HEK293 (cell line): ENCODE data around the gene OR13J1.
"Not testable (repeated sequence)": the region's sequence is repeated elsewhere in the genome, so short reads cannot be mapped to it uniquely, and the experiment has no call there.

Experiments used
- CTCF ChIA-PET: fragments of 350-600 bp; formaldehyde crosslinking; extraction: SDS; loops from one replicate; lab custom pipeline; 2021; ENCODE audit warnings: antibody characterized with exemption; lab: Yijun Ruan, JAX
- POLR2A ChIA-PET: fragments of 300-600 bp; formaldehyde crosslinking; extraction: SDS; loops from one replicate; lab custom pipeline; 2020; ENCODE audit warnings: antibody characterized with exemption, inconsistent platforms; lab: Yijun Ruan, JAX
- H3K27ac ChIP-seq: fragments of 200-500 bp; sonication (Bioruptor generic); 2 replicates; pipeline ENCODE4 v1.5.1; 2014; ENCODE audit warnings: low read depth, low read length, control low read depth, inconsistent platforms; ENCODE audit errors: extremely low read depth
- H3K36me3 ChIP-seq, 2 experiments: fragments of 200-500 bp in 1 of 2; sonication (Bioruptor generic) in 1 of 2; 1 replicate in 1 of 2; 2 replicates in 1 of 2; pipeline ENCODE4 v1.5.1; 2014 to 2017; ENCODE audit warnings: inconsistent platforms in 2 of 2, low read length in 2 of 2; ENCODE audit not compliant: control insufficient read depth in 2 of 2, insufficient read depth in 1 of 2
- H3K4me1 ChIP-seq: fragments of 200-500 bp; sonication (Bioruptor generic); 2 replicates; pipeline ENCODE4 v1.5.1; 2014; ENCODE audit warnings: mild to moderate bottlenecking, low read length, inconsistent platforms; ENCODE audit not compliant: control insufficient read depth, insufficient read depth
- H3K4me3 ChIP-seq: 2 replicates; pipeline ENCODE4 v1.5.1; 2011; ENCODE audit warnings: low read depth, mild to moderate bottlenecking, control low read depth, low read length, moderate library complexity
- H3K9me3 ChIP-seq: fragments of 200-500 bp; sonication (Bioruptor generic); 2 replicates; pipeline ENCODE4 v1.5.1; 2014; ENCODE audit warnings: low read depth, low read length, inconsistent platforms; ENCODE audit not compliant: control insufficient read depth, insufficient read depth
- BCL11A ChIP-seq: fragments of 450-650 bp; formaldehyde crosslinking; IDR thresholded peaks from 2 replicates; pipeline ENCODE4 v1.5.1; 2016; ENCODE audit warnings: low read depth, missing biosample characterization, missing genetic modification characterization
- FEZF1 ChIP-seq: fragments of 450-650 bp; formaldehyde crosslinking; IDR thresholded peaks from 2 replicates; pipeline ENCODE4 v1.5.1; 2016; ENCODE audit warnings: missing biosample characterization, missing genetic modification characterization
- GLI4 ChIP-seq: fragments of 450-650 bp; formaldehyde crosslinking; IDR thresholded peaks from 2 replicates; pipeline ENCODE4 v1.5.1; 2016; ENCODE audit warnings: missing biosample characterization, missing genetic modification characterization
- GLIS1 ChIP-seq: fragments of 450-650 bp; formaldehyde crosslinking; IDR thresholded peaks from 2 replicates; pipeline ENCODE4 v1.5.1; 2016; ENCODE audit warnings: missing biosample characterization, missing genetic modification characterization
- HOXC10 ChIP-seq: sonication (generic); formaldehyde crosslinking; IDR thresholded peaks from 2 replicates; pipeline ENCODE4 v1.8.1; 2023; ENCODE audit warnings: mild to moderate bottlenecking, missing genetic modification reagents
- PBX3 ChIP-seq: sonication (generic); formaldehyde crosslinking; IDR thresholded peaks from 2 replicates; pipeline ENCODE4 v1.8.1; 2022; ENCODE audit warnings: mild to moderate bottlenecking, moderate library complexity, missing genetic modification reagents
- PRDM6 ChIP-seq: fragments of 450-650 bp; formaldehyde crosslinking; IDR thresholded peaks from 2 replicates; pipeline ENCODE4 v1.5.1; 2017; ENCODE audit warnings: missing biosample characterization, missing genetic modification characterization
- SCRT1 ChIP-seq: fragments of 450-650 bp; formaldehyde crosslinking; IDR thresholded peaks from 2 replicates; pipeline ENCODE4 v1.5.1; 2016; ENCODE audit warnings: missing biosample characterization, missing genetic modification characterization, borderline replicate concordance
- SCRT2 ChIP-seq: fragments of 450-650 bp; formaldehyde crosslinking; IDR thresholded peaks from 2 replicates; pipeline ENCODE4 v1.5.1; 2016; ENCODE audit warnings: missing biosample characterization, missing genetic modification characterization
- TCF7L2 ChIP-seq: IDR thresholded peaks from 2 replicates; pipeline ENCODE4 v1.6.1; 2011; ENCODE audit warnings: low read depth, mild to moderate bottlenecking, inconsistent platforms, low read length, moderate library complexity, borderline replicate concordance
- TRIM28 ChIP-seq: IDR thresholded peaks from 2 replicates; pipeline ENCODE4 v1.6.1; 2011; ENCODE audit warnings: low read length, control low read depth, borderline replicate concordance
- WT1 ChIP-seq: fragments of 450-650 bp; formaldehyde crosslinking; IDR thresholded peaks from 2 replicates; pipeline ENCODE4 v1.5.1; 2016; ENCODE audit warnings: missing biosample characterization, missing genetic modification characterization
- YY2 ChIP-seq: fragments of 450-650 bp; formaldehyde crosslinking; IDR thresholded peaks from 2 replicates; pipeline ENCODE4 v1.5.1; 2016; ENCODE audit warnings: missing biosample characterization, missing genetic modification characterization
- ZBTB8A ChIP-seq: fragments of 450-650 bp; formaldehyde crosslinking; IDR thresholded peaks from 2 replicates; pipeline ENCODE4 v1.5.1; 2016; ENCODE audit warnings: missing biosample characterization, missing genetic modification characterization
- ZNF112 ChIP-seq: fragments of 450-650 bp; formaldehyde crosslinking; IDR thresholded peaks from 2 replicates; pipeline ENCODE4 v1.5.0; 2017; ENCODE audit warnings: missing biosample characterization, missing genetic modification characterization
- ZNF146 ChIP-seq: fragments of 450-650 bp; formaldehyde crosslinking; IDR thresholded peaks from 2 replicates; pipeline ENCODE4 v1.5.1; 2016; ENCODE audit warnings: missing biosample characterization, missing genetic modification characterization
- ZNF211 ChIP-seq: fragments of 450-650 bp; formaldehyde crosslinking; IDR thresholded peaks from 2 replicates; pipeline ENCODE4 v1.5.1; 2016; ENCODE audit warnings: low read depth, missing biosample characterization, missing genetic modification characterization
- ZNF24 ChIP-seq: fragments of 450-650 bp; formaldehyde crosslinking; IDR thresholded peaks from 2 replicates; pipeline ENCODE4 v1.5.1; 2016; ENCODE audit warnings: missing biosample characterization, missing genetic modification characterization
- ZNF266 ChIP-seq: fragments of 450-650 bp; formaldehyde crosslinking; IDR thresholded peaks from 2 replicates; pipeline ENCODE4 v1.5.1; 2016; ENCODE audit warnings: missing biosample characterization, missing genetic modification characterization, low read depth
- ZNF274 ChIP-seq, 2 experiments: fragments of 200-500 bp in 1 of 2; fragments of 450-650 bp in 1 of 2; sonication (Bioruptor generic) in 1 of 2; formaldehyde crosslinking in 1 of 2; IDR thresholded peaks; 2 replicates each; pipeline versions ENCODE4 v1.5.1 to v1.6.1; 2014 to 2016; ENCODE audit warnings: borderline replicate concordance in 1 of 2, inconsistent platforms in 1 of 2, low read length in 1 of 2, missing biosample characterization in 1 of 2, missing genetic modification characterization in 1 of 2
- ZNF341 ChIP-seq: fragments of 450-650 bp; formaldehyde crosslinking; IDR thresholded peaks from 2 replicates; pipeline ENCODE4; 2016; ENCODE audit warnings: low read depth, missing biosample characterization, missing genetic modification characterization
- ZNF362 ChIP-seq: fragments of 450-650 bp; formaldehyde crosslinking; IDR thresholded peaks from 2 replicates; pipeline ENCODE4 v1.5.1; 2016; ENCODE audit warnings: missing biosample characterization, missing genetic modification characterization
- ZNF37A ChIP-seq: fragments of 450-650 bp; IDR thresholded peaks from 2 replicates; pipeline ENCODE4 v1.5.1; 2018; ENCODE audit warnings: missing biosample characterization, missing genetic modification characterization
- ZNF404 ChIP-seq: fragments of 450-650 bp; formaldehyde crosslinking; IDR thresholded peaks from 2 replicates; pipeline ENCODE4 v1.5.1; 2017; ENCODE audit warnings: missing biosample characterization, missing genetic modification characterization
- ZNF423 ChIP-seq: fragments of 450-650 bp; formaldehyde crosslinking; IDR thresholded peaks from 2 replicates; pipeline ENCODE4 v1.5.1; 2016; ENCODE audit warnings: missing biosample characterization, missing genetic modification characterization
- ZNF513 ChIP-seq: fragments of 450-650 bp; IDR thresholded peaks from 2 replicates; pipeline ENCODE4 v1.5.1; 2018; ENCODE audit warnings: missing biosample characterization, missing genetic modification characterization
- ZNF600 ChIP-seq: fragments of 450-650 bp; formaldehyde crosslinking; IDR thresholded peaks from 2 replicates; pipeline ENCODE4 v1.5.1; 2016; ENCODE audit warnings: missing biosample characterization, missing genetic modification characterization

The OR13J1 gene

GRCh38 chr9:35914301-35914807 lies 44.2 kb upstream of the OR13J1 start:
- POLR2A ChIA-PET: no interaction called here
- no peaks in the 10 kb centered on the region for H3K36me3 ChIP-seq
- H3K27ac ChIP-seq: no peak overlapping the region
- no peaks in the 10 kb centered on the region for H3K4me1 ChIP-seq
- TF ChIP-seq ZNF404 (tag by site-specific recombination) (no peak), FEZF1 (no peak), ZNF37A (tag by site-specific recombination) (no peak), GLI4 (tag by site-specific recombination) (no peak), ZNF274 (IDR thresholded peaks at IDR 0.05; ENCODE audit: low read length) (no peak), ZNF274 (tag by site-specific recombination; IDR thresholded peaks at IDR 0.05; ENCODE audit: borderline replicate concordance) (no peak), TCF7L2 (no peak), SCRT2 (tag by site-specific recombination) (no peak), BCL11A (tag by site-specific recombination) (no peak), HOXC10 (CRISPR knock-in tag) (no peak), SCRT1 (tag by site-specific recombination) (no peak), PRDM6 (tag by site-specific recombination) (no peak), ZNF146 (tag by site-specific recombination) (no peak), ZNF24 (tag by site-specific recombination) (no peak), ZNF341 (tag by site-specific recombination) (no peak), ZNF266 (tag by site-specific recombination) (no peak), ZNF211 (tag by site-specific recombination) (no peak)
- no peaks in the 10 kb centered on the region for H3K9me3 ChIP-seq
- H3K4me3 ChIP-seq: no peak overlapping the region
- CTCF ChIA-PET: interaction anchor here (0.7 to 1.6 kb wide), 2 partner anchors 11 to 36 kb away, joined by 3 to 11 read pairs; no protein-coding TSS in a partner anchor

GRCh38 chr9:35913429-35913828 lies 43.2 kb upstream of the OR13J1 start:
- H3K36me3 ChIP-seq, H3K4me3 ChIP-seq, H3K9me3 ChIP-seq, H3K4me1 ChIP-seq, H3K27ac ChIP-seq, POLR2A ChIA-PET: not testable (repeated sequence)
- CTCF ChIA-PET: interaction anchor here (1.6 to 1.7 kb wide), 2 partner anchors 10 to 123 kb away, joined by 5 to 11 read pairs; no protein-coding TSS in a partner anchor

GRCh38 chr9:35912791-35913400 lies 42.7 kb upstream of the OR13J1 start:
- Histone ChIP-seq H3K36me3 (no peaks in the 10 kb centered on the region), H3K9me3 (no peaks in the 10 kb centered on the region), H3K27ac (no peak overlapping the region), H3K4me1 (peaks cover 6% of the 10 kb centered on the region), H3K4me3 (no peak overlapping the region)
- CTCF ChIA-PET: interaction anchor here (0.5 to 3.6 kb wide), 5 partner anchors 9 to 849 kb away, joined by 3 to 45 read pairs (median 11); no protein-coding TSS in a partner anchor
- POLR2A ChIA-PET: no interaction called here
- TF ChIP-seq ZNF423 (tag by site-specific recombination) (no peak), WT1 (tag by site-specific recombination) (no peak), TRIM28 (no peak), HOXC10 (CRISPR knock-in tag) (no peak), PBX3 (CRISPR knock-in tag) (no peak), ZNF600 (tag by site-specific recombination) (no peak), ZNF362 (tag by site-specific recombination) (no peak), YY2 (tag by site-specific recombination) (no peak), ZNF112 (tag by site-specific recombination) (no peak), ZNF513 (no peak), ZBTB8A (tag by site-specific recombination) (no peak), GLIS1 (tag by site-specific recombination) (no peak)
